Esophagus squamous epithelium (tissue), 5 donors: ENCODE measurements around the gene FCRL6. TPM values are rescaled to one million over a fixed set of nuclear protein-coding genes. Genes with fewer than 3 reads are reported as not detected.

ENCODE experiments used
- DNase-seq: peaks from one replicate; lab custom pipeline; 2025; lab: John Stamatoyannopoulos, UW
- H3K27ac ChIP-seq, 4 donors: fragments of 200-600 bp; sonication (generic); one replicate each; pipeline ENCODE4 v1.5.1; 2016 to 2019; ENCODE audit warnings: mild to moderate bottlenecking in 1 of 4
- H3K27me3 ChIP-seq, 4 donors: fragments of 200-600 bp; sonication (generic); 1 replicate in 3 of 4; 2 replicates in 1 of 4; pipeline versions ENCODE4 v1.5.1 to v1.6.0; 2017 to 2021; ENCODE audit warnings: antibody characterized with exemption in 1 of 4
- H3K36me3 ChIP-seq, 3 donors: fragments of 200-600 bp; sonication (generic); one replicate each; pipeline ENCODE4 v1.5.1; 2016 to 2019
- H3K4me1 ChIP-seq, 3 donors: fragments of 200-600 bp; sonication (generic); one replicate each; pipeline ENCODE4 v1.5.1; 2017 to 2019
- H3K4me3 ChIP-seq, 4 donors: fragments of 200-600 bp; sonication (generic); 1 replicate in 3 of 4; 2 replicates in 1 of 4; pipeline ENCODE4 v1.5.1; 2016 to 2019; ENCODE audit warnings: mild to moderate bottlenecking in 2 of 4, moderate library complexity in 1 of 4
- H3K9me3 ChIP-seq, 3 donors: fragments of 200-600 bp; sonication (generic); one replicate each; pipeline ENCODE4 v1.5.1; 2016 to 2019
- CTCF ChIP-seq, 6 experiments: fragments of 450-650 bp in 4 of 6; fragments of 200-600 bp in 2 of 6; sonication (generic) in 2 of 6; IDR thresholded peaks; one replicate each; pipeline ENCODE4 v1.5.1; 2016 to 2019; ENCODE audit warnings: antibody characterized with exemption in 6 of 6, mild to moderate bottlenecking in 4 of 6, moderate library complexity in 4 of 6
- POLR2A ChIP-seq, 4 donors: fragments of 450-650 bp; IDR thresholded peaks; one replicate each; pipeline ENCODE4 v1.6.1; 2017; ENCODE audit warnings: antibody characterized with exemption in 4 of 4, mild to moderate bottlenecking in 4 of 4, moderate library complexity in 3 of 4
- WGBS, 2 donors: methylation state at CpG; one replicate each; pipeline ENCODE4 v1.1.5; 2018; 5-methylcytosine and 5-hydroxymethylcytosine counted together
- intact Hi-C: fragments of 100-400 bp; cut with DNase I; formaldehyde crosslinking; loops from one replicate; pipeline ENCODE4 v1.15.0; 2022
- total RNA-seq, 4 donors: library from RNA; depleted of rRNA; stranded (reverse); fragments of >200 nt; gene quantifications; one replicate each; pipeline ENCODE4 v1.1.0, GENCODE V29; 2016
- donor health status: DM: yes; HTN: yes; CAD: no.

The FCRL6 gene
- total RNA-seq, 4 donors from 2014 or later, result 0.76 TPM; not detected in 3

GRCh38 chr1:159803956-159804689, 2.0 kb downstream of the FCRL6 start:
- Histone ChIP-seq H3K9me3 (no peaks in the 10 kb centered on the region), H3K4me3 (no peak overlapping the region), H3K27me3 (peaks cover 0 to 3% (median 0%) of the 10 kb centered on the region in 4 donors), H3K4me1 (no peaks in the 10 kb centered on the region), H3K36me3 (no peaks in the 10 kb centered on the region), H3K27ac (no peak overlapping the region)
- TF ChIP-seq CTCF (IDR thresholded peaks at IDR 0.05), result no peak
- no peak for TF ChIP-seq POLR2A (IDR thresholded peaks at IDR 0.05)
- DNase-seq, result no peak
- intact Hi-C loops, result loop anchor here (10.0 kb wide), 1 partner anchor 201 kb away; no protein-coding TSS in a partner anchor
- 79 to 80% methylated on average over 7 of the region's 7 CpGs for WGBS, 2 donors

- intact Hi-C loops, result loop anchor here (10.0 kb wide), 1 partner anchor 200 kb away; no protein-coding TSS in a partner anchor
- WGBS, 2 donors, result 30 to 35% methylated on average over 2 of the region's 2 CpGs
- no peaks in the 10 kb centered on the region for H3K9me3 ChIP-seq
- DNase-seq, result no peak
- H3K4me3 ChIP-seq, result no peak overlapping the region
- H3K27me3 ChIP-seq, result peaks cover 0 to 3% (median 0%) of the 10 kb centered on the region in 4 donors
- TF ChIP-seq CTCF (IDR thresholded peaks at IDR 0.05) (no peak), POLR2A (IDR thresholded peaks at IDR 0.05) (no peak)
- H3K36me3 ChIP-seq, result no peaks in the 10 kb centered on the region
- H3K27ac ChIP-seq, result no peak overlapping the region
- no peaks in the 10 kb centered on the region for H3K4me1 ChIP-seq
These were observed 2.8 kb downstream of the FCRL6 start for GRCh38 chr1:159804924-159805323.

GRCh38 chr1:159815926-159816325, 13.8 kb downstream of the FCRL6 start:
- no peak for TF ChIP-seq CTCF (IDR thresholded peaks at IDR 0.05)
- no peak for TF ChIP-seq POLR2A (IDR thresholded peaks at IDR 0.05)
- 91 to 94% methylated on average over 8 of the region's 8 CpGs for WGBS, 2 donors
- no peaks in the 10 kb centered on the region for H3K9me3 ChIP-seq
- intact Hi-C loops, result no loop called here
- no peak overlapping the region for H3K27ac ChIP-seq
- no peak overlapping the region for H3K4me3 ChIP-seq
- no peak for DNase-seq
- peaks cover 0 to 7% (median 0%) of the 10 kb centered on the region in 3 donors for H3K4me1 ChIP-seq
- no peaks in the 10 kb centered on the region for H3K36me3 ChIP-seq
- peaks cover 0 to under 1% (median 0%) of the 10 kb centered on the region in 4 donors for H3K27me3 ChIP-seq

GRCh38 chr1:159817276-159818041, 15.3 kb downstream of the FCRL6 start:
- intact Hi-C loops, result no loop called here
- H3K4me1 ChIP-seq, result peaks cover 0 to 11% (median 0%) of the 10 kb centered on the region in 3 donors
- no peaks in the 10 kb centered on the region for H3K36me3 ChIP-seq
- peaks cover 0 to 5% (median 0%) of the 10 kb centered on the region in 4 donors for H3K27me3 ChIP-seq
- WGBS, 2 donors, result 37 to 42% methylated on average over 10 to 11 of the region's 11 CpGs
- TF ChIP-seq POLR2A (IDR thresholded peaks at IDR 0.05) (no peak), CTCF (IDR thresholded peaks at IDR 0.05) (no peak)
- H3K4me3 ChIP-seq, result no peak overlapping the region
- no peak for DNase-seq
- peak overlapping the region in 3 of 4 donors; percentile 52 to 53 (median 53) for H3K27ac ChIP-seq
- H3K9me3 ChIP-seq, result no peaks in the 10 kb centered on the region
